Hepatocyte (in vitro differentiated cells): ENCODE data around the gene TSPAN33. TPM values are rescaled to one million over a fixed set of nuclear protein-coding genes. Genes with fewer than 3 reads are reported as not detected.

ENCODE experiments used
- DNase-seq: peaks from one replicate; pipeline ENCODE4 v3.0.0-alpha.2; 2016; ENCODE audit warnings: low spot score
- H2AFZ ChIP-seq: fragments of 200-600 bp; sonication (generic); 2 replicates; pipeline ENCODE4 v1.6.0; 2016; ENCODE audit warnings: antibody characterized with exemption, mild to moderate bottlenecking
- H3K27ac ChIP-seq: fragments of 200-600 bp; sonication (generic); 2 replicates; pipeline ENCODE4 v1.5.1; 2016; ENCODE audit warnings: mild to moderate bottlenecking
- H3K27me3 ChIP-seq: fragments of 200-600 bp; sonication (generic); 2 replicates; pipeline ENCODE4 v1.6.1; 2016
- H3K36me3 ChIP-seq: fragments of 200-600 bp; sonication (generic); replicated peaks from 2 replicates; pipeline ENCODE4 v1.5.1; 2016; ENCODE audit warnings: low read depth; ENCODE audit not compliant: insufficient read depth
- H3K4me1 ChIP-seq: fragments of 200-600 bp; sonication (generic); 2 replicates; pipeline ENCODE4 v1.5.1; 2016; ENCODE audit warnings: mild to moderate bottlenecking, moderate library complexity; ENCODE audit not compliant: insufficient read depth
- H3K4me2 ChIP-seq: fragments of 200-600 bp; sonication (generic); 2 replicates; pipeline ENCODE4 v1.6.0; 2016
- H3K4me3 ChIP-seq: fragments of 200-600 bp; sonication (generic); 2 replicates; pipeline ENCODE4 v1.5.1; 2016; ENCODE audit warnings: mild to moderate bottlenecking
- H3K79me2 ChIP-seq: fragments of 200-600 bp; sonication (generic); 2 replicates; pipeline ENCODE4 v1.6.0; 2017; ENCODE audit warnings: mild to moderate bottlenecking
- H3K9me2 ChIP-seq: fragments of 200-600 bp; sonication (generic); replicated peaks from 2 replicates; pipeline ENCODE4 v1.6.0; 2017; ENCODE audit warnings: mild to moderate bottlenecking; ENCODE audit not compliant: insufficient read depth
- H3K9me3 ChIP-seq: fragments of 200-600 bp; sonication (generic); 2 replicates; pipeline ENCODE4 v1.5.1; 2016; ENCODE audit warnings: low read depth, mild to moderate bottlenecking
- H4K20me1 ChIP-seq: fragments of 200-600 bp; sonication (generic); 2 replicates; pipeline ENCODE4 v1.6.0; 2016; ENCODE audit warnings: mild to moderate bottlenecking; ENCODE audit not compliant: insufficient read depth, poor library complexity, severe bottlenecking
- CTCF ChIP-seq: fragments of 200-600 bp; sonication (generic); IDR thresholded peaks from 2 replicates; pipeline ENCODE4 v1.5.1; 2016; ENCODE audit warnings: antibody characterized with exemption, mild to moderate bottlenecking; ENCODE audit not compliant: poor library complexity
- EZH2 ChIP-seq: fragments of 200-600 bp; sonication (generic); IDR thresholded peaks from 2 replicates; pipeline ENCODE4 v1.6.1; 2016; ENCODE audit warnings: antibody characterized with exemption, mild to moderate bottlenecking, borderline replicate concordance
- EZH2phosphoT487 ChIP-seq: fragments of 200-600 bp; sonication (generic); IDR thresholded peaks from one replicate; pipeline ENCODE4 v1.6.1; 2018; ENCODE audit warnings: antibody characterized with exemption, mild to moderate bottlenecking, low read depth, moderate library complexity; ENCODE audit not compliant: unreplicated experiment, severe bottlenecking
- WGBS: methylation state at CpG from one replicate; pipeline ENCODE4 v1.1.6; 2016; ENCODE audit warnings: low lambda C conversion rate; ENCODE audit errors: missing lambda C conversion rate; 5-methylcytosine and 5-hydroxymethylcytosine counted together
- polyA plus RNA-seq: library from polyadenylated mRNA; unstranded; fragments of >200 nt; fragmentation: Nextera tagmentation; extraction: Ambion mirVana; gene quantifications from 2 replicates; pipeline ENCODE4 v1.2.1, GENCODE V29; 2016
- total RNA-seq: library from RNA; depleted of rRNA; stranded (reverse); fragments of >200 nt; gene quantifications from 2 replicates; pipeline ENCODE4 v1.2.3, GENCODE V29; 2014

Gene TSPAN33
- total and polyA plus RNA-seq, 2 experiments from 2014 or later, result 7.8 to 9.6 TPM

- H2AFZ ChIP-seq, result no peak overlapping the region
- H3K27me3 ChIP-seq, result no peaks in the 10 kb centered on the region
- no peak overlapping the region for H3K4me3 ChIP-seq
- H3K4me2 ChIP-seq, result no peak overlapping the region
- DNase-seq, result no peak
- H3K9me2 ChIP-seq, result no peaks in the 10 kb centered on the region
- WGBS, result 92% methylated on average over 4 of the region's 4 CpGs
- no peaks in the 10 kb centered on the region for H3K9me3 ChIP-seq
- H4K20me1 ChIP-seq, result no peaks in the 10 kb centered on the region
- H3K79me2 ChIP-seq, result no peaks in the 10 kb centered on the region
- H3K4me1 ChIP-seq, result no peaks in the 10 kb centered on the region
- TF ChIP-seq EZH2 (no peak), EZH2phosphoT487 (no peak), CTCF (no peak)
- no peak overlapping the region for H3K27ac ChIP-seq
- no peaks in the 10 kb centered on the region for H3K36me3 ChIP-seq
These were observed 21.6 kb upstream of the TSPAN33 start for GRCh38 chr7:129122751-129123509.

DNA sequence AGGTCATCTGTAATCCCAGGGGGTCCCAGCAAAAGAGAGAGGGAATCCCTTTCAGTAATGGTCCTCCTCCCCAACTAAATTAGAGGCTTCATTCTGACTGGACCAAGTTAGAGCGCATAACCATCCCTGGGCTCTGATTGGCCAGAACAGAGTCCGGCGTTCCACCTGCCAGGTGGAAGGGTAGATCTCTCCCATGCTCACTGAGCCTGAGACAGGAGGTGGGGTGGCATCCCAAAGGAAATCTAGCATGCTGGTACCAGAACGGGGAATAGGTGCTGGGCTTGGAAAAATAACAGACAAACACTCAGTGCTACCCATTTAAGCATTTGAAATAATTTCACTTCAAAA is 21.0 kb upstream of the TSPAN33 start:
- Histone ChIP-seq H3K9me3 (no peaks in the 10 kb centered on the region), H3K27me3 (no peaks in the 10 kb centered on the region), H3K4me3 (no peak overlapping the region), H3K79me2 (no peaks in the 10 kb centered on the region), H3K9me2 (no peaks in the 10 kb centered on the region), H2AFZ (no peak overlapping the region), H3K27ac (no peak overlapping the region), H4K20me1 (no peaks in the 10 kb centered on the region), H3K4me2 (no peak overlapping the region), H3K4me1 (no peaks in the 10 kb centered on the region), H3K36me3 (no peaks in the 10 kb centered on the region)
- TF ChIP-seq EZH2 (no peak), CTCF (no peak), EZH2phosphoT487 (no peak)
- no peak for DNase-seq
- 93% methylated on average over 4 of the region's 4 CpGs for WGBS

DNA sequence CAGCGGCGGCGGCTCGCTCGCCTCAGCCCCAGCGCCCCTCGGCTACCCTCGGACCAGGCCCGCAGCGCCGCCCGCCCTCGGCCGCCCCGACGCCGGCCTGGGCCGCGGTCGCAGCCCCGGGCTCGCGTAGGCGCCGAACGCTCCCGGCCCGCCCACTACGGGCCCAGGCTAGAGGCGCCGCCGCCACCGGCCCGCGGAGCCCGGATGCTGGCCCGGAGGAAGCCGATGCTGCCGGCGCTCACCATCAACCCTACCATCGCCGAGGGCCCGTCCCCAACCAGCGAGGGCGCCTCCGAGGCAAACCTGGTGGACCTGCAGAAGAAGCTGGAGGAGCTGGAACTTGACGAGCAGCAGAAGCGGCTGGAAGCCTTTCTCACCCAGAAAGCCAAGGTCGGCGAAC is 18.2 kb upstream of the TSPAN33 start:
- H3K4me1 ChIP-seq, result no peaks in the 10 kb centered on the region
- WGBS, result 73% methylated on average over 20 of the region's 50 CpGs
- H3K27me3 ChIP-seq, result no peaks in the 10 kb centered on the region
- H3K9me3 ChIP-seq, result no peaks in the 10 kb centered on the region
- H3K4me2 ChIP-seq, result no peak overlapping the region
- H3K36me3 ChIP-seq, result no peaks in the 10 kb centered on the region
- no peaks in the 10 kb centered on the region for H3K79me2 ChIP-seq
- H3K4me3 ChIP-seq, result no peak overlapping the region
- no peaks in the 10 kb centered on the region for H4K20me1 ChIP-seq
- H3K9me2 ChIP-seq, result no peaks in the 10 kb centered on the region
- no peak overlapping the region for H2AFZ ChIP-seq
- TF ChIP-seq CTCF (no peak), EZH2 (no peak), EZH2phosphoT487 (no peak)
- DNase-seq, result no peak
- no peak overlapping the region for H3K27ac ChIP-seq

- Histone ChIP-seq H3K27me3 (no peaks in the 10 kb centered on the region), H3K79me2 (no peaks in the 10 kb centered on the region), H3K4me3 (no peak overlapping the region), H3K27ac (no peak overlapping the region), H3K9me2 (no peaks in the 10 kb centered on the region), H3K36me3 (no peaks in the 10 kb centered on the region), H2AFZ (no peak overlapping the region), H3K4me2 (no peak overlapping the region), H4K20me1 (no peaks in the 10 kb centered on the region), H3K9me3 (no peaks in the 10 kb centered on the region), H3K4me1 (no peaks in the 10 kb centered on the region)
- TF ChIP-seq CTCF (no peak), EZH2phosphoT487 (no peak), EZH2 (no peak)
- no peak for DNase-seq
- whole genome bisulfite sequencing, result 98% methylated on average over 24 of the region's 24 CpGs
These were observed 17.4 kb upstream of the TSPAN33 start for GRCh38 chr7:129127154-129127553.
